ENCODE results near the gene LRRK1.

DNA sequence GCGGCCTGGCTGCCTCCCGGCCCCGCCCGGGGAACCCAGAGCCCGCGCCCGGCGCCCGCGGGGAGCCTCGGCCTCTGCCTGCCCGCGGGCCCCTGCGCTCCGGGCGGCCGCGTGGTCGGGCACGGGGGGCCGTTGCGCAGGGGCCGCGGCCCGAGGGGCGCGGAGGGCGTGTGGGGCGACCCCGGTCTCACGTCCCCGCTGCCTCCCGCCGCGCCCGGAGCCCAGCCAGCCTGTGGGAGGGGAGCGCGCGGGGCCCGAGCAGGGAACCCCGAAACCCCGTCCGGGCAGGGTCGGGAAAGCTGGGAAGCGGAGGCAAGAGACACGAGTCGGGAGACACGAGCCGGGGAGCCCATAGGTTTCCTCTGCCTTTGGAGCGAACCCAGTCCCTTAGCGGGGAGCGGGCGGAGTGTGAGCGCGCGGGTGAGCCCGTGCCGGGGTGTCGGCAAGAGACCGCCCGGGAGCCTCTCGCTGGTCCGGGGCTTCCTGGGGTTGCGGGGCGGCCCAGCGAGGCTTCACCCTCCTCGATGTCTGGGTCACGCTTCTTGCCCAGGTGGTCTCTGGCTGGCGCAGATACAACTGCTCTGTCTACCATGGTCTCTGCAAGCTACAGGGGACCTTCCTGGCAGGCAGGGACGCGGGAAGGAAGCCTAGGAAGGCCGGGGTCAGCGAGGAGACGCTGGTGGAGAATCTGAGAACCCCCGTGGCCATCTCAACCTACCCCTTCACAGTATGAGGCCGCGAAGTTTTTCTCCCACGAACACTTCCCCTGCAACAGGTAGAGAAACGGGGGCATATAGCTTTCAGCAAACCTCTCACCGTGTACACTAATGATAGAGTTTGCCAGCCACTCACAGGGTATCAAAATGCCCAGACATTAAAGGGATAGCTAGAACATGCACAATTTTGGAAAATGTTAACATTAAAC, 586 bp downstream of the LRRK1 start:
- TF ChIP-seq POLR2AphosphoS5 (IDR thresholded peaks at IDR 0.05; ENCODE audit: low read depth) = no peak
- TF ChIP-seq, protein P1, sequence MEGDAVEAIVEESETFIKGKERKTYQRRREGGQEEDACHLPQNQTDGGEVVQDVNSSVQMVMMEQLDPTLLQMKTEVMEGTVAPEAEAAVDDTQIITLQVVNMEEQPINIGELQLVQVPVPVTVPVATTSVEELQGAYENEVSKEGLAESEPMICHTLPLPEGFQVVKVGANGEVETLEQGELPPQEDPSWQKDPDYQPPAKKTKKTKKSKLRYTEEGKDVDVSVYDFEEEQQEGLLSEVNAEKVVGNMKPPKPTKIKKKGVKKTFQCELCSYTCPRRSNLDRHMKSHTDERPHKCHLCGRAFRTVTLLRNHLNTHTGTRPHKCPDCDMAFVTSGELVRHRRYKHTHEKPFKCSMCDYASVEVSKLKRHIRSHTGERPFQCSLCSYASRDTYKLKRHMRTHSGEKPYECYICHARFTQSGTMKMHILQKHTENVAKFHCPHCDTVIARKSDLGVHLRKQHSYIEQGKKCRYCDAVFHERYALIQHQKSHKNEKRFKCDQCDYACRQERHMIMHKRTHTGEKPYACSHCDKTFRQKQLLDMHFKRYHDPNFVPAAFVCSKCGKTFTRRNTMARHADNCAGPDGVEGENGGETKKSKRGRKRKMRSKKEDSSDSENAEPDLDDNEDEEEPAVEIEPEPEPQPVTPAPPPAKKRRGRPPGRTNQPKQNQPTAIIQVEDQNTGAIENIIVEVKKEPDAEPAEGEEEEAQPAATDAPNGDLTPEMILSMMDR (conservative IDR thresholded peaks at IDR 0.05; ENCODE audit: low read depth in 2 of 2) = no peak
- peak; percentile 59 for TF ChIP-seq EZH2phosphoT487 (IDR thresholded peaks at IDR 0.05; ENCODE audit: unreplicated experiment)

Data from GM23338 (cell line).